GM21529 (cell line): ENCODE data around the gene CCNG2.

Source experiments
- ATAC-seq: cut with Tn5 transposase; IDR thresholded peaks from one replicate; pipeline ENCODE4 v1.9.1; 2021; ENCODE audit not compliant: unreplicated experiment

The CCNG2 gene

DNA sequence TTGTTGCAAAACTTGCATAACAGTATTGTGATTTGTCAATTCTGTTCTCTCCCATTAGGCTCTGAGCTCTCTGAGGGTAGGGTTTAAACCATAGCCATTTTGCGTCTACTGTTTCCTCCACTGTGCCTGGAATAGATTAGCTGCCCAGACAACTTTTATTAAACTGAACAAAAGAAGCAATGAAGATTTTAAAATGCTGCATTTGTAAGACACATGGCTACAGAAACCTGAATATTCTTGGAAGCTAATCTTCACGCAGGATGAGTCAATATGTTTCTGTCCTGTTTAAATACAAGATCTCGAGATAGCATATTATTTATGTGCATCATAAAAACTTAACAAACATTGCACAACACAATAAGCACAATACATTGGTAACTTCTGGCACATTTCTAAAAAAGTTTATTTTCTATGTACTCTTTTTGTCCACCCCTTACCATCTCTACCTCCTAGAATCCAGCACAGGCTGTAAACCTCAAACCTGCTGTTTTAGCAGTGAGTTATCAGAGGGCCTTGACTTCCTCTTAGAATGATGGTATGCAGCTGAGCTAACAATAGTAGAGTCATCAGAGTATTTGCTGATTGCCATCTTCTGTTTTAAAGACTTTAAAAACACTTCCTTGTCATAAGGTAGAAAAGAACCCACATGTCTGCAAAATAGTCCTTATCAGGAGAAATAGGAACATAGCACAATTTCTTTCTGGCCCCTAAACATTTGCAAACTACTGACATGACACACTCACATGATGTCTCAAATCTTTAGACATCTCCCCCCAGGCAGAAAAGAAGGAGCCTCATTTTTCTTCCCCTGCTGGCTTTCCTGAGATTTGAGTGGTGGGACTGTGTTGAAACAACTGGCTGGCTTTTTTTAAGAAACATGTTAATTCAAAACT is 10.6 kb upstream of the CCNG2 start:
- ATAC-seq, result no peak

DNA sequence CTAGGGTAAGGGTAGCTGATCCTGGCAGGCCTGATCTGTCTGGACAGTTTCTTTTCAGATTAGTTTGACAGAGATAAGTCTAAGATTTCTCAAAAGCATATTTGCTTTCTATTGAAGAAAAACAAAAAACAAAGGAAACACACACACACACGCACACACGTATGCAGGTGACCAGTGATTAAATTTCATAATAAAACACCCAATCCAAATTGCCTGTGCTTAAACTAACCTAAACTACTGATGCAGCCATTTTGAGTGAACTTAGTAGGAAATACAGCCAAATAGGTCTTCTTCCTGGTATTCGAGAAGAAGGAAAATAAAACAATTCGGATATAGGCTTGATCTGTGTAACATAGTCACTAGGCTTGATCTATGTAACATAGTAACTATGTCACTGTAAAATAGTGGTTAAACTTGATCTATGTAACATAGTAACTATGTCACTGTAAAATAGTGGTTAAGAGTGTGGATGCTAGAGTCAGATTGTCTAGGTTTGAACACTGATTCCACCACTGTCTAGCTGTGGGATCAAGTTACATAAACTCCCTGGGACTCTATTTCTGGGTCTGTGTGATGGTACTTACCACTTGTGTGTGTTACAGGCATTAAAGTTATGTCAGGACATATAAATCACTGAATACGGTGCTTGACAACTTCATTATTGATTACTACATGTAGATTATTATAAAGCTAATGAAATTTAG is 9.8 kb upstream of the CCNG2 start:
- no peak for ATAC-seq

DNA sequence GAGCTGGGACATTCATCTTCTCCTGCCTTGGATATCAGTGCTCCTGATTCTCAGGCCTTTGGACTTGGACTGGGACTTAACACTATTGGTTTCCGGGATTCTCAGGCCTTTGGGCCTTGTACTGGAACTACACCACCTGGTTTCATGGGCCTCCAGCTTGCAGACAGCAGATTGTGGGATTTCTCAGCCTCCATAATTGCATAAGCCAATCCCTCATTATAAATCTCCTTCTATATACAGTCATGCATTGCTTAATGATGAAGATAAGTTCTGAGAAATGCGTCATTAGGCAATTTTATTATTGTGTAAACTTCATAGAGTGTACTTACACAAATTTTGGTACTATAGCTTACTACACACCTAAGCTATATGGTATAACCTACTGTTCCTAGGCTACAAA is 8.9 kb upstream of the CCNG2 start:
- ATAC-seq, result no peak

- ATAC-seq, result no peak
Measured at GRCh38 chr4:77149789-77150188, 7.2 kb upstream of the CCNG2 start.

DNA sequence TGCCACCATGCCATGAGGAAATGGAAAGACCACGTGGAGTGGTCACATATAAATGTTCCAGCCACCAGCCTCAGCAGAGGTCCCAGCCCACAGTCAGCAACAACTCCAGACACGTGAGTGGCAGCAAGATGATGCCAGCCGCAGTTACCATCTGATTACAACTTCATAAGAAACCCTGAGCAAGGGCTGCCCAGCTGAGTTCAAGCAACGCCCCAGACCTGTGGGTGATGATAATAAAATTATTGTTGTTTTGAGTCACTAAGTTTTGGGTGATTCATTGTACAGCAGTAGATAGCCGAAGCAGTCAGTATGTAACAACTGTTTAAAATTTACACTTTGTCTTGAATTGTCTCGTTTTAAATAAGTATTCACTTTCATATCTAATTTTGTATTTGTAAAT is 5.8 kb upstream of the CCNG2 start:
- ATAC-seq, result no peak

DNA sequence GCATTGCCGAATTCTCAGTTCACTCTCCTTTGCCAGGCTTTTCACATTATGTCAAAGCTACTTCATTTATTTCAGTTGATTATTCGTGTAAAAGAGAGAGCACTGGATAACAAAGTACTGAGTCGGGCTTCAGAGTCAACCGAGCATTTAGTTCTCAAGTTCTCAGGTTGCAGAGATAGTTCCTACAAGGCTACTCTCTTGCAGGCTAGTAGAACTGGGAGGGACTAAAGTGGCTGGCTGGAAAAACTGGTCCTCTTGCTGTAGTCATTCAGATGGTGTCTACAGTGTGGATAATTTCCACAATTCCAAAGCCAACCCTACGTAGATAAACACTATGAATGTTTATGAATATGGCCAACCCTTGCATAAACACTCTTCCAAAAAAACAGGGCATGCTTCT is 4.6 kb upstream of the CCNG2 start:
- no peak for ATAC-seq

DNA sequence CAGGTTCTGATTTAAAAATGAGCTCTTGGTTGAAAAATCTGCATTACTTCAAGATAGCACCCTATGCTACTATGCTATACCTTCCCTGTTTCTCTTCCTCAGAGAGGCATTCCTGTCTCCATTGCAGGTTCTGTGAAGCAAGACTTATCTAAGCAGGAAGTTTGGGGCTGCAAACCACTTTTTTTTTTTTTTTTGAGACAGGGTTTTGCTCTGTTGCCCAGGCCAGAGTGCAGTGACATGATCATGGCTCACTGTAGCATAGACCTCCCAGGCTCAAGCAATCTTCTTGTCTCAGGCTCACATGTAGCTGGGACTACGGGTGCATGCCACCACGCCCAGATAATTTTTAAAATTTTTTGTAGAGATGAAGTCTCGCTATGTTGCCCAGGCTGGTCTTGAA is 4.0 kb upstream of the CCNG2 start:
- no peak for ATAC-seq

DNA sequence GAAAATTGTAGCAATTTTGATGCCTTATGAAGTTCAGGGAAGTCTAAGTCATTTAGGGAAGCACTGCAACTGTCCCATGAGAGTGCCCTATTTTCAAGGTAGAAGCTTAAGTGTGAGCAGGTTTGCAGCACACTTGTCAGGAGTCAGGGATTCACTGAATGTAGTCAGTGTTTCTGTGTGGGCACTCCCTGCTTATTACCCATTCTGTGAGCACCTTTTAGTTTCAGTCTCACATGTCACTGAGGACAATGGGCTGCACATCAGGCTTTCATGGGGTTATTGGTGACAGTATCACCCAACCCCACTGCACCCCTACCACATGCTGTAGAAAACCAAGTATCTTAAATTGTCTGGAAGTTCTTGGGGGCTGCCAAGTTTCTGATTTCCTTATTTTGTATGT is 2.9 kb upstream of the CCNG2 start:
- no peak for ATAC-seq

GRCh38 chr4:77154761-77155499 is 2.1 kb upstream of the CCNG2 start:
- ATAC-seq, result no peak

GRCh38 chr4:77155631-77156452 is 1.2 kb upstream of the CCNG2 start:
- ATAC-seq, result no peak

DNA sequence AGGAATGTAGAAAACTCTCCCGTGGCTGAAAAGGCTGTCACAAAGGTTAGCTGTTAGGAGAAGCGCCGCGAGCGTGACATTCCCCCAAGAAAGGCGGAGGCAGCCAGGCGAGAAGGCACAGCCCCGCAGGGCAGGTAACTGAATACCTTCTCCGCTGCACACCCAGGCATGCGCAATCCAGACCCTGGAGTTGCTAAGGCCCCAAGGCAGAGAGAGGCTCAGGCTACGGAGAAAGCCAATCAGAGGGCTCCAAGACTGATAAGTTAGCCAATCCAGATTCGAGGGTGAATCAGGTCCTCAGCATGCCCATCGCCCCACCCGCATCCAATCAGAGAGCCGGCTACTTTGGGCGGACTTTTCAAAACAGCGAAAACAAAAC is 485 bp upstream of the CCNG2 start:
- ATAC-seq, result peak; percentile 82

DNA sequence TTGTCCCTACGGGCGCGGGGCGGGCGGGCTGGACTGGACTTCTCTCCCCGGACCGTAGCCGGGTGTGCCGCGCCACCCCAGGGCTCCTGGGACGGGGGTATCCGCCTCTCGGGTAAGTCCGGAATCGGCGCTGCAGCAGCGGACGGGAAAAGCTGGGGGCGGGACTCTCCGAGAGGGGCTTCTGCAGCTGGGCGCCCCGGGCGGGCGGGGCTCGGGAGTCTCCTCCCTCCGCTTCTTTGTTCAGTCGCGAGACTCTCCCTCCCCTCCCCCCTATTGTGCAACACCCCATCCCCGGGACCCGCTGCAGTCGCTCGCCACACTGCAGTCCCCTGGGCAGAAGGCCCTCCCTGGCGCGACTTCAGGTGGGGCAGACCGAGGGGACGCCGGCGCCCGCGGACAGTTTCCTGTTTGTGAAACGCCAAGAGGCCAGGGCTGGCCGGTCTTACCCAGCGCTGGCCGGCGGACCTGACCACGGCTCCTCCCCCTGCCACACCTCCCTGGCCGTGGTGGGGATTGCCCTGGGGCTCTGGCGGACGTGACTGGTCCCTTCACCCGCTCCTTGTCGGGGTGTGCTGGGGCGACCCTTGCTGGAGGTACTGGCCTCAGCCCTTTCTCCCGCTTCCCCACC is 966 bp downstream of the CCNG2 start:
- ATAC-seq, result peak; percentile 57

GRCh38 chr4:77158487-77158861 is 1.5 kb downstream of the CCNG2 start:
- ATAC-seq, result no peak

GRCh38 chr4:77159806-77160205 is 2.8 kb downstream of the CCNG2 start:
- no peak for ATAC-seq

GRCh38 chr4:77163641-77164040 is 6.6 kb downstream of the CCNG2 start:
- no peak for ATAC-seq

DNA sequence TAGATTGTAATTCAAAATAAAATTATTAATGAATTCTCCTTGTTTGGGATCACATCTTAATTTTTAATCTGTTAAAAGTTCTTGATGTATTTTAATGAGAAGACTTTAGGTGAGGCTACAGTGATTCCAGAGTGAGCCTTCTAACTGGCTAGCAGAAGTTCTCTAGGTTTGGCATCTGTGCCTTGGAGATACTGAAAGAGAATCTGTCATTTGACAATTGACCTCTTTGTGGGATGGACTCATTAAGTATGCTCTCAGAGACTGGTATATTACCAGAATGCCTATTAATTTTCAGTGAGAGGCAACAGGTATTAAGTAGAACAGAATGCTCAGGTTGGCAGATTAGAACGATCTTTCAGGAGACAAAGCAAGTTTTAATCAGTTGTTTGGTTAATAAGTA is 10.2 kb downstream of the CCNG2 start:
- no peak for ATAC-seq

DNA sequence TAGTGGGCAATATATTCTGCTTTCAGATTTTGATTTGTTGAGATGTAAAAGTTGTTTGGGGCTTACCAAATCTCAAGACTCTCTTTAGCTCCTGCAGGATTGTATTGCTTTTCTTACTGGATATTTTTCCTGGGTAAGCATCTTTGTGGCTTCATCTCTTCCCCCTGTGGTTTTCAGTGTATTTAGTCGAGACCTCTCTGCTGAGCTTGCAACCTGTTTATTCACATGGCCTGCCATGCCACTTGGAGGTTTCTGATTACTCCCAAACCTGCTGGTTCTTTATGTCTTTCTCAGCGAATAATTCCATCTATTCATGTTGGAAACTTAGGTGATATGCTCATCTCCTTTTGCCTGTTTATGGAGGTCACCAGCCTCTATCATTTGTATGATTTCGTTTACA is 10.9 kb downstream of the CCNG2 start:
- no peak for ATAC-seq

DNA sequence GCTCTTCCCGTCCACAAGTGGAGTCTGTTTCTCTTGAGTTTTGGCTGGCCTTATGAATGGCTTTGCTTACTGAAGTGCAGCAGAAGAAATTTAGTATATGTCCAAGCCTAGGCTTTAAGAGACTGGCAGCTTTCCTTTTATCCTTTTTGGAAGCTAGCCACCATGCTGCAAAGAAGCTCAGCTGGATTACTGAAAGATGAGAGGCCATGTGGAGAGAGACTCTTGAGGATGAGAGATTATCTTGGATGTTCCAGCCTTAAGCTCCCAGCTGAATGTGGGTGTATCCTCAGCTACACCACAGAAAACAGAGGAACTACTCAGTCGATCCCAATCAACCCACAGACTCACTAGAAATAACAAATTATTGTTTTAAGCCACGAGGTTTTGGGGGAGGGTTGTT is 12.5 kb downstream of the CCNG2 start:
- ATAC-seq, result no peak

- ATAC-seq, result no peak
Measured at GRCh38 chr4:77170926-77171325, 13.9 kb downstream of the CCNG2 start.

DNA sequence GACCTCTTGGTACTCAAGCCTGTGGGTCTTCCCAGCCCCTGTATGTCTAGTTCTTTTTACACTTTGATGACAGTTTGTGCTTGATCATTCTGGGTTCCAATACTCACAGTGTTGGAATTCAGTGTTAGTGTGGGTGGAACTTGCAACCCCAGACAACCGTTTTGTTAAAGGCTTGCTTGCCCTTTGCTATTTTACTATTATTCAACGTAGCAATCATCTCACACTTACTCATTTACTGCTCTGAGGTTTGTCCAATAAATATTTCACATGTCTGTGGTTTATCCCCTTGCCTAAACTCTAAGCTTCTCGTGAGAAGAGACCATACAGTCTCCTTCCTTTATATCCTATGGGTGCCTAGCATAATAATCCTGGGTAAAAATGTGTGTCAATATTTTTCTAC is 15.3 kb downstream of the CCNG2 start:
- no peak for ATAC-seq

DNA sequence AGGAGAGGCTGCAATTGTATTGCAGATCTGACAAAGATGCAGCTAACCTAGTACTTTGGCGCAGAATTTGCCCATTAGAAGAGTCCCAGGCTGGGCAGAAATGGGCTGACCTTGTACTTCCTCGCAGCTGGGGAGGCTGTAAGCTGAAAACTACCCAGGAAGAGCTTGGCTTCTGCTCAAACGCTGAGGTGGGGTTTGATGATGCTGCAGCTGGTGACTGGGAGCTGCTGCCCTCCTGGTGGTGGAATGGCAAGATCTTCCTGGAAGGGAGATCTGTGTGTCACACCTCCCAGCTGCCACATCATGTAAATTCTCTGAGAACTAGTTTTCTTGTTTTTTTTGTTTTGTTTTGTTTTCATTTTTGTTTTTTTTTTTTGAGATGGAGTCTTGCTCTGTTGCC is 17.4 kb downstream of the CCNG2 start:
- no peak for ATAC-seq
